ENCODE results near the gene ZNF462.
A peak's percentile ranks its signal among the peaks of the same experiment; 100 is the strongest.

Gene ZNF462

GRCh38 chr9:106916466-106917235 lies 53.7 kb downstream of the ZNF462 start:
- TF ChIP-seq CTCF (IDR thresholded peaks at IDR 0.05; ENCODE audit: insufficient read depth, low read length, missing control alignments) = no peak
- ChIA-PET CTCF (no interaction called here), POLR2A (no interaction called here)
- H3K4me3 ChIP-seq (ENCODE audit: low read depth, low read length) = no peak overlapping the region
- peak; percentile 57 for DNase-seq (ENCODE audit: low read depth, low spot score)

GRCh38 chr9:106918825-106919509 lies 56.0 kb downstream of the ZNF462 start:
- no peak overlapping the region for H3K4me3 ChIP-seq (ENCODE audit: low read depth, low read length)
- ChIA-PET POLR2A (no interaction called here), CTCF (no interaction called here)
- DNase-seq (ENCODE audit: low read depth, low spot score) = no peak
- no peak for TF ChIP-seq CTCF (IDR thresholded peaks at IDR 0.05; ENCODE audit: insufficient read depth, low read length, missing control alignments)

- DNase-seq (ENCODE audit: low read depth, low spot score) = no peak
- TF ChIP-seq CTCF (IDR thresholded peaks at IDR 0.05; ENCODE audit: insufficient read depth, low read length, missing control alignments) = no peak
- H3K4me3 ChIP-seq (ENCODE audit: low read depth, low read length) = no peak overlapping the region
- ChIA-PET CTCF (no interaction called here), POLR2A (no interaction called here)
Measured at GRCh38 chr9:106920091-106920490, 57.1 kb downstream of the ZNF462 start.

- DNase-seq (ENCODE audit: low read depth, low spot score) = no peak
- no peak overlapping the region for H3K4me3 ChIP-seq (ENCODE audit: low read depth, low read length)
- ChIA-PET CTCF (no interaction called here), POLR2A (no interaction called here)
- TF ChIP-seq CTCF (IDR thresholded peaks at IDR 0.05; ENCODE audit: insufficient read depth, low read length, missing control alignments) = no peak
Measured at GRCh38 chr9:106920701-106921283, 57.8 kb downstream of the ZNF462 start.

GRCh38 chr9:106921341-106921899 lies 58.5 kb downstream of the ZNF462 start:
- H3K4me3 ChIP-seq (ENCODE audit: low read depth, low read length) = no peak overlapping the region
- ChIA-PET POLR2A (no interaction called here), CTCF (interaction anchor here (1.0 to 1.1 kb wide), 2 partner anchors 23 to 27 kb away, joined by 3 read pairs; no protein-coding TSS in a partner anchor)
- TF ChIP-seq CTCF (IDR thresholded peaks at IDR 0.05; ENCODE audit: insufficient read depth, low read length, missing control alignments) = no peak
- no peak for DNase-seq (ENCODE audit: low read depth, low spot score)

- TF ChIP-seq CTCF (IDR thresholded peaks at IDR 0.05; ENCODE audit: insufficient read depth, low read length, missing control alignments) = no peak
- no peak overlapping the region for H3K4me3 ChIP-seq (ENCODE audit: low read depth, low read length)
- no peak for DNase-seq (ENCODE audit: low read depth, low spot score)
- ChIA-PET POLR2A (no interaction called here), CTCF (interaction anchor here (0.9 to 1.1 kb wide), 3 partner anchors 22 to 27 kb away, joined by 3 read pairs; no protein-coding TSS in a partner anchor)
Measured at GRCh38 chr9:106922026-106922425, 59.1 kb downstream of the ZNF462 start.
